DMS153 (cell line): Measurements from ENCODE around the gene RTP2.

ENCODE experiments used
- DNase-seq: peaks from one replicate; lab custom pipeline; 2025; lab: John Stamatoyannopoulos, UW

Gene RTP2

DNA sequence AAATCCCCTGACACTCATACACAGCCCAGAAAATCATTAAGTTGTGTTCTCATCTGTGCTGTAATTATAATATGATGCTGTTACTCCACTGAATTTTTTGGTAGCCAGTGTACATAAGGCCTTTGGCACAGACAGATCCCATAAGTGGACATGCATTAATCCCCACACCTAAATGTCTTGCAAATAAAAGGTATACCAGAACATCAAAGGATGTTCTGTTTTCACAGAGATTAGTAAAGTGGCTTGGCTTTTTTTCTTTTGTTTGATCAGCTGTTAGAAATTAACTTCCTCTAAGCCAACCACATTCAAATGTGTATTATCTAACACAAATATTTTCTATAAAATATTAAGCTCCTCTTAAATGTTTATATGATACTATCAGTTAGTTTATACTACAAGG is 34.8 kb downstream of the RTP2 start:
- DNase-seq: peak; percentile 79

DNA sequence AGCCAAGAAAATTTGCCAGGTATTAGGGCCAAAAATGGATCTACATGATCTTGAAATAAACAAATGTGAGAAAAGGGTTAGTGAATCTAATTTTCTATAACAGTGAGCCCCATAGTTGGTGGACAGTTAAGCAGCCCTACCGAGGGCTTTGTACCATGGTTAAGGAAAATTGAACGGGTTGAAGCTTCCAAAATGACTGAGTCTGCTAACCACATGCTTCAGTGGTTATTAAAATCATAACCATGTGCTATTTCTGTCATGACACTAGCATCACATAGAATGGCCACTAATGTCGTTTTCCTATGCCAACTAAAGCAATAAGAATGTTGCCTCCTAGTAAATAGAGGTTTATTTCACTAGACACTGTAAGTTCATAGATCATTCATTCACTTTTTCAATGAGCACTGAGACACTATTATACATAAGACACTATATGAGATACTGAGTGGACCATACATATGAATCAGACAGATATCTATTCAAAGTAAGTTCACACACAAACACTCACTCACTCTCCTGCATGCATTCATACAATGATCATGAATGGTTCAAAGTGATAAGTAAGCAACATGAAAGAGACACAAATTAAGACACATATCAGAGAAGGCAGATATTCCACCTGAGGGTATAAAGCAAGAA is 36.5 kb downstream of the RTP2 start:
- DNase-seq: no peak

DNA sequence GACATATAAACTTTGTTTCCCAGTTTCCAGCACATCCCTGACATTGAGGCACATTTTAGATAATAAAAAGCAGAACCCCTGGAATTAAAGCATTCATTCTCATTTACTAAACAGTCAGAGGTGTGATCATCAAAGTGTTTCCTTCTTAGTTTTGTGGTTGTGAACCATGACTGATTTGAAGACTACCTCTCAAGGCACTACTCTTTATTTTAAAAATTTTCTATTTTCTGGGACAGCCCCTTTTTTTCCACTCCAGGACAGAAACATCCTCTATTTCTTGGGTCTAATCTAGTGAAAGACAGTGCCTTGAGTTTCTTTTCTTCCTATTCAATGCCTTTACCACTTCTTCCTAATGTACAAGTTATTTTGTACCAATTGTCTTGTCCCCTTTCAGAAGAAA is 37.3 kb downstream of the RTP2 start:
- no peak for DNase-seq

DNA sequence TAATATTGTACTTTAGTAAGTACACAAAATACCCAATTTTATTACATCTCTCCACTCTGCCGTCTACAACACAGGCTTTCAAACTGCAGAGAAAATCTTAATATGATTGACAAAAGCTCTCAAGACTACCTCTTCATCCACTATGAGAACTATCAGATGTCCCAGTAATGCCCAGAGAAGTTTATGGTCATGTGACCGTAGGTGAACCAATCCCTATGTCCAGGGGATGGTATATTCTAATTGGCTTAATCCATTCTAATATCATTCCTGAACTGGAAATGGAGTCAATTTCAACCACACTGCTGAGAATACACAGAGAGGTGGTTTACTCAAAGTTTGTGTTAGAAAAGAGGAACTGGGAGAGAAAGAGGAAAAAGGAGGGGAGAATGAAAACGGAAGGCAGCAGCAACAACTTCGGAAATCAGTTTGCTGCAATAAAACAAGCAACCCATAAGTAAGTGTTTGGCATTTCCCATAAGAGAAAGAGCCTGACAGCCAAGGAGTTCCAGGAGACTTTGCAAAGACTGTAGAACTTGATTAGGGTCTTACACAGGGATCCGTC is 39.4 kb downstream of the RTP2 start:
- DNase-seq: no peak

DNA sequence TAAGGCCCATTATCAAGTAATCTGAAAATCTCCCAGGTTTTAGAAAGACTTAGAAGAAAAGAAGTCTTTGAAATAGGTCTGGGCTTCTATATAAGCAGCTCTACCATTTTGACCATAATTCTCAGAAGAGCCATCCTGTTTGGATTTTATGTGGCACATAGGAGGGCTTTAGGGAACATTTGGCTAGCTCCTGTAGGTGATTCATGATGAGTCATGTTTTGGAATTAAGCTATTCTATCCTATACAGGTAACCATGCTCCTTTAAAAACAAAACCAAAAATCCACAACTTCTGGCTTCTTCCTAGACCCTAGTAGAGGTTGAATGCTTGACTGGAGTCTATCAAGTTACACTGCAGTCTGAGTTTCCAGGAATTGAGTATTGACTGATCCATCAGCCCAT is 41.1 kb downstream of the RTP2 start:
- DNase-seq: no peak

DNA sequence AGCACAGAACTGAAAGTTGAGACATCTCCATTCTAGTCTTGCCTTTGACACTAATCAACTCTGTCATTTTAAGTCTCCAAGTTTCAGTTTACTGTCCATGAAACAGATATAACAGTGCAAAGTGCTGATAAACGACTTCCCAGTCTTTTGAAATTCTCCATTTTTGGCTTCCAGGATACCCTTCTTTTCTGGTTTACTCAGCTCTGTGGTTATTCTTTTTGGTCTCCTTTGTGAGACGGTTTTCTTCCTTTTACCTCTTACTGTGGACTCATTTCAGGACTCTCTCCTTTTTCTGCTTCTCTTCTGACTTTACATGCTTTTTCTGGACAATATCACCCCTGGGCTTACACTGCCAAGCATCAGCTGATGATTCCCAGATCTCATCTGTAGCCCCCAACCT is 51.1 kb downstream of the RTP2 start:
- no peak for DNase-seq
